Measurements from ENCODE around the gene RBFOX1. TPM values are rescaled to one million over a fixed set of nuclear protein-coding genes. Genes with fewer than 3 reads are reported as not detected.

RBFOX1 gene
- polyA plus RNA-seq, 1 donor, result 1.3 TPM

DNA sequence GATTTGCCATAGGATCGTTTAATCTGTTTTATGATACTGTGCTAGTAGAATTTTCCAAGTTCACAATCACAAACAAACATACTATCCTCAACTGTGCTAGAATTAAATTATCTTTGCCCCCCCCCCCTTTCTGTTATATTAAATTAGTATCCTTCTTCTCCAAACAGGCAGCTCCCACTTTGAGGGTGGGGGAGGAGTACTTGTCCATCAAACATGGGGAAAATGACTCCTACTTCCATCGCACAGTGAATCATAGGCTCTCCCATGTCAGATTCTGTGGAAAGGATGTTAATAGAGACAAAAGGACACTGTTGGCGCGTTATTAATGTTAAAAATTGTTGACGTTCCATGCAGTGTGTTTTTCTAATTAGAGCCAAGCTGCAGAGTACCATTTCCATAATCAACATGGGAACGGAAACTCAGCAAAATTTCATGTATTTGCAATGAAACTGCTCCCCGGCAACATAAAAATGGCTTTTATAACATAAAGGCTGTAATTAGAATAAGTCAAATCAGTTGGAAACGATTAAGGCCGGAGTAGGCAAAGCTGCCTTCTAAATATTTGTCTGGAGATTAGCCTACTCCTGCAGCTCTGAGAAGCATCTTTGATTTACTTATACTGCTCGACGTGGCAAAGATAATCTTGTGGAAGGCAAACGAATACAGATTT lies 104.6 kb downstream of the RBFOX1 start:
- Histone ChIP-seq H3K4me3 (ENCODE audit: low read length) (no peak overlapping the region), H3K27me3 (ENCODE audit: control insufficient read depth, insufficient read depth, low read length) (no peaks in the 10 kb centered on the region), H3K9me3 (ENCODE audit: control insufficient read depth, low read depth, low read length) (no peaks in the 10 kb centered on the region), H3K4me1 (ENCODE audit: control insufficient read depth, insufficient read depth, low read length) (no peaks in the 10 kb centered on the region), H3K27ac (ENCODE audit: low read length) (no peak overlapping the region), H3K36me3 (ENCODE audit: control insufficient read depth, insufficient read depth, low read length) (no peaks in the 10 kb centered on the region)
- DNase-seq, result no peak
- 50% methylated on average over 3 of the region's 12 CpGs for WGBS (ENCODE audit: insufficient coverage, low lambda C conversion rate)

DNA sequence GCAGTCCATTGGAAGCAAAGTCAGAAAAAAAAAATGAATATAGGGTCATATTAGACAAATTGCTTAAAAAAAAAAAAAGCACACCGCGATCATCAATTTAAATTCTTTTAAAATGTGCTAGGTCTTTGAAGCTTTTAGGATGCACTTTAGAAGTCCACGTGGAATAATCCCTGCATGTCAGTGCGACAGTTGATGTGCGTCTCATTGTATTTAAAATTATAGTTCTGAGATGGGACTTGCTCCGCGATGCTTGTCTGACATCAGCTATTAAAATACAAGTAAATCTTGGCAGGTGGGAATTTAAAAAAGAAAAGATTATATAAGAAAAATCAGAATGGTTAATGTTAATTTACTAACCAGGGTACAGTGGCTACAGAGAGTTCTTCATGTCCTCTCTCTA lies 105.2 kb downstream of the RBFOX1 start:
- Histone ChIP-seq H3K4me1 (ENCODE audit: control insufficient read depth, insufficient read depth, low read length) (no peaks in the 10 kb centered on the region), H3K27me3 (ENCODE audit: control insufficient read depth, insufficient read depth, low read length) (no peaks in the 10 kb centered on the region), H3K9me3 (ENCODE audit: control insufficient read depth, low read depth, low read length) (no peaks in the 10 kb centered on the region), H3K4me3 (ENCODE audit: low read length) (no peak overlapping the region), H3K36me3 (ENCODE audit: control insufficient read depth, insufficient read depth, low read length) (no peaks in the 10 kb centered on the region), H3K27ac (ENCODE audit: low read length) (no peak overlapping the region)
- no peak for DNase-seq
- WGBS (ENCODE audit: insufficient coverage, low lambda C conversion rate), result 89% methylated on average over 7 of the region's 7 CpGs

DNA sequence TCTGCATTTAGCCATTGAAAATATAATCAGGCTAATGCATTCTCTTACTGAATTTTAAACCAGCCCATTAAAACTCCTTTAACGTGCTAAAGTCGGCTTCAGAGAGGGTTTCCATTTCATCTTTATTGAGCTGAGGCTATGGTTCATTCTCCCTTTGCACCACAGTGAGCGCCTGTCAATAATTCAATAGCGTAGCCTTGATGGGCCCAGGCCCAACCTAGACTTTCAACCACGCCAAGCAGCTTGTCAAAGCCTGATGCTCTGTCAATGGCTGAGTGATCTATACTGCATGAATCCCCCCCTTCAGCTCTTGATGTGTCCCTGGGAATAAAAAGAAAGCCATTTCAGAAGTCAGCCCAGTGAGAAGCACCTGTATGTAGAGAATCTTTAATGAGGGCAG lies 106.0 kb downstream of the RBFOX1 start:
- no peaks in the 10 kb centered on the region for H3K27me3 ChIP-seq (ENCODE audit: control insufficient read depth, insufficient read depth, low read length)
- H3K4me1 ChIP-seq (ENCODE audit: control insufficient read depth, insufficient read depth, low read length), result no peaks in the 10 kb centered on the region
- no peaks in the 10 kb centered on the region for H3K36me3 ChIP-seq (ENCODE audit: control insufficient read depth, insufficient read depth, low read length)
- no peaks in the 10 kb centered on the region for H3K9me3 ChIP-seq (ENCODE audit: control insufficient read depth, low read depth, low read length)
- DNase-seq, result no peak
- H3K27ac ChIP-seq (ENCODE audit: low read length), result no peak overlapping the region
- H3K4me3 ChIP-seq (ENCODE audit: low read length), result no peak overlapping the region
- 83% methylated on average over 2 of the region's 5 CpGs for WGBS (ENCODE audit: insufficient coverage, low lambda C conversion rate)

DNA sequence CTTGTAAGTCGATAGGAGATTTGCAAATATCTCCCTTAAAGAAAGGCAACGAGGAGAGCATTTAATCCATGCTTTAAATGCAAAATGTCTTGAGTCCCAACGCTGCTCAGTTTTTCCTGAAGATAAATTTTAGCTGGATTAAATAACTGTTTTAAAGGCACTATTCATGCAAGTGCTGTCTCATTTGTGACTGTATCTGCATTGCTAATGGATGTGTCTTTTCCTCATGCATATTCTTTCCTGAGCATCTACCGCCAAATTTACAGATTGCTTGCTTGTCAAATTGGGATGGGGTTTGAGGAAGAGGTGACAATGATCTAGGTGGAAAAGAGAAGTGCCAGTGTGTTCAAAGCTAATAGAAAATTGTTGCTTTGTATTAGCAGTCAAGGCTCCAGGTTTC lies 106.9 kb downstream of the RBFOX1 start:
- no peak for DNase-seq
- Histone ChIP-seq H3K4me1 (ENCODE audit: control insufficient read depth, insufficient read depth, low read length) (no peaks in the 10 kb centered on the region), H3K4me3 (ENCODE audit: low read length) (no peak overlapping the region), H3K36me3 (ENCODE audit: control insufficient read depth, insufficient read depth, low read length) (no peaks in the 10 kb centered on the region), H3K27ac (ENCODE audit: low read length) (no peak overlapping the region), H3K27me3 (ENCODE audit: control insufficient read depth, insufficient read depth, low read length) (no peaks in the 10 kb centered on the region), H3K9me3 (ENCODE audit: control insufficient read depth, low read depth, low read length) (no peaks in the 10 kb centered on the region)
- WGBS (ENCODE audit: insufficient coverage, low lambda C conversion rate), result no CpG with 5 or more reads among the region's 4 CpGs

DNA sequence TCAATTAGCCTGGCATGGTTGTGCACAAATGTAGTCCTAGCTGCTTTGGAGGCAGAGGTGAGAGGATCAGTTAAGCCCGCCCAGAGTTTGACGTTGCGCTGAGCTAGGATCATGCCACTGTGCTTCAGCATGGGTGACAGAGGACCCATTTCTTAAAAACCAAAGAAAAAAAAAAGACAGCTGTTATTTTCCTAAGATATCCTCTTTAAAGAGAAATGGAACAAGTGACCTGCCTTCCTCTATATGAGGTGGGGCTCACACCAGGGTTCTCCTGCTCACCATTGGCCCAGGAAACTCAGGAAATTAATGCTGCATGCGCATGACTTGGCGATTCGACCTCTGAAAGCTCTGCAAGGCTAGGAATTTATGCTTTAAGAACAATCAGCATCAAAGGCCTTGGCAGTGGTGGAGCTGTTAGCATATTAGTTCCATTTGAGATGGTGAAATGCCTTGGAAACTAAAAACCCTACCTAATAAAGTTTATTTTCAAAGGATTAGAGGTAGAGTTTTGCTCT lies 108.3 kb downstream of the RBFOX1 start:
- H3K27ac ChIP-seq (ENCODE audit: low read length), result no peak overlapping the region
- H3K9me3 ChIP-seq (ENCODE audit: control insufficient read depth, low read depth, low read length), result no peaks in the 10 kb centered on the region

DNA sequence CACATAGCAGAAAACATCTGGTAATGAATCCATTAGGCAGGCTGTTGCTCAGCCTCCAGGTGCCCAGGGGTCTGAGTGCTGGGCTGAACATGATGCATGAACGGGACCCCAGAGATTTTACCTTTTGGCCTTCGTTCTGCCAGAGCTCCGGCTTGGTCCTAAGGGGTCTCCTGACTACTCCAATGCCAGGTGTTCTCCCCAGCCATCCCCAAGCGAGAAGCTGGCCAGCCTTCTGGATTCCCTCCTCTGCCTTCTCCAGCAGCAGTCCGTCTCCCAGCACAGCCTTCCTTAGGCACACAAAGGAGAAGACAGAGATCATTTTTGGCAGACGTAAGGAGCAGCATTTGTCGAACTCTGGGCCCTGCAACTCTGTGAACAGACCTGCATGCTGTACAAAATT lies 109.4 kb downstream of the RBFOX1 start:
- WGBS (ENCODE audit: insufficient coverage, low lambda C conversion rate), result no CpG with 5 or more reads among the region's 7 CpGs
- H3K27ac ChIP-seq (ENCODE audit: low read length), result no peak overlapping the region
- DNase-seq, result no peak

More for the DNA sequence above, 108.3 kb downstream of the RBFOX1 start:
- H3K4me3 ChIP-seq (ENCODE audit: low read length), result no peak overlapping the region
- H3K36me3 ChIP-seq (ENCODE audit: control insufficient read depth, insufficient read depth, low read length), result no peaks in the 10 kb centered on the region
- 40% methylated on average over 1 of the region's 6 CpGs for WGBS (ENCODE audit: insufficient coverage, low lambda C conversion rate)
- no peaks in the 10 kb centered on the region for H3K27me3 ChIP-seq (ENCODE audit: control insufficient read depth, insufficient read depth, low read length)
- no peak for DNase-seq
- H3K4me1 ChIP-seq (ENCODE audit: control insufficient read depth, insufficient read depth, low read length), result no peaks in the 10 kb centered on the region

DNA sequence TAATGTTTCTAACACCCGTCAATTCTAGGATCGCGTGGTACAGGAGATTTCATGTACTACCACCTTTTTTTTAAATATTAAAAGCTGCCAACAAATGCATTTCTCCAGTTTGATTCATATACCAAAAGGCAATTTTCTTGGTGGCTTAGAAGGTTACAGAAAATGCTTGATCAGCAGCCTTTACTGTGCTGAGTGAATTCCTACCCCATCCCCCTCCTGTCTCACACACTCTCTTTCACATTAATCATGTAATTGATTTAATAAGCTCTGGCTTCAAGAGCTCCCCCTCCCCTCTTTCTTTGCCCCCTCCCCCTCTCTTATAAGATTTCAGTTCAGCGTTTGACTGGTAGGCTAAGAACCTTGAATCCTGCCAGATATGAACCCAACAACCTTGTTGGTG lies 110.5 kb downstream of the RBFOX1 start:
- WGBS (ENCODE audit: insufficient coverage, low lambda C conversion rate), result 95% methylated on average over 3 of the region's 4 CpGs
- Histone ChIP-seq H3K9me3 (ENCODE audit: control insufficient read depth, low read depth, low read length) (no peaks in the 10 kb centered on the region), H3K4me3 (ENCODE audit: low read length) (no peak overlapping the region), H3K27ac (ENCODE audit: low read length) (no peak overlapping the region), H3K36me3 (ENCODE audit: control insufficient read depth, insufficient read depth, low read length) (no peaks in the 10 kb centered on the region), H3K4me1 (ENCODE audit: control insufficient read depth, insufficient read depth, low read length) (no peaks in the 10 kb centered on the region), H3K27me3 (ENCODE audit: control insufficient read depth, insufficient read depth, low read length) (no peaks in the 10 kb centered on the region)
- no peak for DNase-seq

More for the DNA sequence above, 109.4 kb downstream of the RBFOX1 start:
- Histone ChIP-seq H3K36me3 (ENCODE audit: control insufficient read depth, insufficient read depth, low read length) (no peaks in the 10 kb centered on the region), H3K27me3 (ENCODE audit: control insufficient read depth, insufficient read depth, low read length) (no peaks in the 10 kb centered on the region), H3K9me3 (ENCODE audit: control insufficient read depth, low read depth, low read length) (no peaks in the 10 kb centered on the region), H3K4me1 (ENCODE audit: control insufficient read depth, insufficient read depth, low read length) (no peaks in the 10 kb centered on the region), H3K4me3 (ENCODE audit: low read length) (no peak overlapping the region)

DNA sequence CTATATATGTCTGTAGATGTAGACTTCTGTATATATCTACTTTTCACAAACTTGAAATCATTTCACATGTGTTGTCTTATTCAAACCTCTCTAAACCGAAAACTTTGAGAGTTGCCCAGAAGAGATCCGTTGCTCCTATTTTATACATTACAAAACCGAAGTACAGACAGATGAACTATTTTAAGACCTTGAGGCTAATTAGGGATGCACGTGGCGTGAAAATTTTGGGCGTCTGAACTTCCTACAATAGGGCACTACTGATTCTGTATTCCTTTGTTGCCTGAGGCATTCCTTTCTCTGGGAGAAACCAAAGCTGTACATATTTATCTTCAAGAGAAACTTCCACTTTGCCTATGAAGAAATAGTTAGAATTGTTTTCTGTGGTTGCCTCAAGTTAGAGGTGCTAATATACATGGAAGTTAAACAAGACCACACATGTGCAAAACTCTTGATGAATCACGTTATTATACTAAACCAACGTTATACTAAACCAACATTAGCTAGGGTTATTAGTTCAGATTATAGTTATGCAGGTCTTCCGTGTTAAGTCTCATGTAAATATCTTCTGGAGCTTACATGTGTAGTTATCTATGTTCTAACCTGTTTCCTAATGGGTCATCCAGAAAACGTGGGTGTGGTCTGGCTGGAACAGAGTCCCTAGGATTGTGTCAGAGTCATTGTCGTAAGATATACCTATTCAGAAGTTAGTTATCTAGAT lies 111.2 kb downstream of the RBFOX1 start:
- DNase-seq, result no peak
- H3K9me3 ChIP-seq (ENCODE audit: control insufficient read depth, low read depth, low read length), result no peaks in the 10 kb centered on the region
- no peaks in the 10 kb centered on the region for H3K4me1 ChIP-seq (ENCODE audit: control insufficient read depth, insufficient read depth, low read length)
- H3K27me3 ChIP-seq (ENCODE audit: control insufficient read depth, insufficient read depth, low read length), result no peaks in the 10 kb centered on the region
- 100% methylated on average over 1 of the region's 11 CpGs for WGBS (ENCODE audit: insufficient coverage, low lambda C conversion rate)
- H3K4me3 ChIP-seq (ENCODE audit: low read length), result no peak overlapping the region
- H3K36me3 ChIP-seq (ENCODE audit: control insufficient read depth, insufficient read depth, low read length), result no peaks in the 10 kb centered on the region
- H3K27ac ChIP-seq (ENCODE audit: low read length), result no peak overlapping the region

DNA sequence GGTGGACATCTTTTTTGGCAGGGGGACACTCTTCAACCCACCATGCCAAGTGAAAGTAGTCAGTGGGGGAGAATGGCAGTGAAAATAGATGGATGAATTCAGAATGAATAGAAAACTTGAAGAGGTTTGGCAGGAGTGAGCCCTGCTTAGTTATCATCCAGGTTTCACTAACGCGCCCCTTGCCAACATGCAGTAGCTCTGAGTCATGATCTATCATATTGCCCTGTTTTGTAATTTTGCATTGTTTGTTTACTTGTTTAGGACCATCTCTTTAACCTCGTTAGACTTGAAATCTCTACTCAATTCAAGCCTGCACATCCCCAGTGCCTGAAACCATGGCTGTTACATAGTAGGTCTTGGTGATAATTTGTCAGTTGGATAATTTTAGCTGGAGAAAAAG lies 116.7 kb downstream of the RBFOX1 start:
- DNase-seq, result no peak
- no peaks in the 10 kb centered on the region for H3K9me3 ChIP-seq (ENCODE audit: control insufficient read depth, low read depth, low read length)
- 100% methylated on average over 3 of the region's 3 CpGs for WGBS (ENCODE audit: insufficient coverage, low lambda C conversion rate)

DNA sequence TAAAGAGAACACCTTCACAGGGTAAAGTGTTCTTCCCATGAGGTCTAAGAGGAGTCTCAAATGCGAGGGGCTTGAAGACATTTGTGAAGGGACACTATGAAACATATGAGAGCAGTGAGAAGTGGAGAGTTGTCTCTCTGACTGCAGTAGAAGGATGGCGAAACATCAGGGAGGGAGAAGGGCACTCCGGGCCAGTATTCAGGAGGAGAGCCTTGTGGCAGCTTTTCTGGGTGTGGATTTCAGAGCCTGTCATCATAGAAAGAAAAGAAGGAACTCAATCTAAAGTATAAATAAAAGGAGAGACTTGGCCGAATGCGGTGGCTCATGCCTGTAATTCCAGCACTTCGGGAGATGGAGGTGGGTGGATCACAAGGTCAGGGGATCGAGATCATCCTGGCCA lies 117.2 kb downstream of the RBFOX1 start:
- Histone ChIP-seq H3K9me3 (ENCODE audit: control insufficient read depth, low read depth, low read length) (no peaks in the 10 kb centered on the region), H3K4me1 (ENCODE audit: control insufficient read depth, insufficient read depth, low read length) (no peaks in the 10 kb centered on the region), H3K36me3 (ENCODE audit: control insufficient read depth, insufficient read depth, low read length) (no peaks in the 10 kb centered on the region), H3K4me3 (ENCODE audit: low read length) (no peak overlapping the region), H3K27me3 (ENCODE audit: control insufficient read depth, insufficient read depth, low read length) (no peaks in the 10 kb centered on the region), H3K27ac (ENCODE audit: low read length) (no peak overlapping the region)
- WGBS (ENCODE audit: insufficient coverage, low lambda C conversion rate), result 100% methylated on average over 1 of the region's 7 CpGs
- DNase-seq, result no peak

More for the DNA sequence above, 116.7 kb downstream of the RBFOX1 start:
- H3K4me3 ChIP-seq (ENCODE audit: low read length), result no peak overlapping the region
- no peaks in the 10 kb centered on the region for H3K36me3 ChIP-seq (ENCODE audit: control insufficient read depth, insufficient read depth, low read length)
- H3K4me1 ChIP-seq (ENCODE audit: control insufficient read depth, insufficient read depth, low read length), result no peaks in the 10 kb centered on the region
- no peaks in the 10 kb centered on the region for H3K27me3 ChIP-seq (ENCODE audit: control insufficient read depth, insufficient read depth, low read length)
- H3K27ac ChIP-seq (ENCODE audit: low read length), result no peak overlapping the region
